Upper lobe of left lung (tissue), 4 donors: ENCODE data around the gene HIVEP2.

ENCODE experiments used
- CTCF ChIP-seq, 6 experiments: fragments of 450-650 bp in 4 of 6; fragments of 200-600 bp in 2 of 6; sonication (generic) in 2 of 6; IDR thresholded peaks; one replicate each; pipeline ENCODE4 v1.5.1; 2016 to 2019; ENCODE audit warnings: antibody characterized with exemption in 6 of 6
- POLR2A ChIP-seq, 4 donors: fragments of 450-650 bp; IDR thresholded peaks; one replicate each; pipeline ENCODE4 v1.5.1; 2016 to 2017; ENCODE audit warnings: antibody characterized with exemption in 4 of 4, mild to moderate bottlenecking in 2 of 4
- POLR2AphosphoS5 ChIP-seq, 2 donors: sonication (generic); formaldehyde crosslinking; IDR thresholded peaks; one replicate each; pipeline ENCODE4 v1.5.1; 2017; ENCODE audit warnings: antibody characterized with exemption in 2 of 2

DNA sequence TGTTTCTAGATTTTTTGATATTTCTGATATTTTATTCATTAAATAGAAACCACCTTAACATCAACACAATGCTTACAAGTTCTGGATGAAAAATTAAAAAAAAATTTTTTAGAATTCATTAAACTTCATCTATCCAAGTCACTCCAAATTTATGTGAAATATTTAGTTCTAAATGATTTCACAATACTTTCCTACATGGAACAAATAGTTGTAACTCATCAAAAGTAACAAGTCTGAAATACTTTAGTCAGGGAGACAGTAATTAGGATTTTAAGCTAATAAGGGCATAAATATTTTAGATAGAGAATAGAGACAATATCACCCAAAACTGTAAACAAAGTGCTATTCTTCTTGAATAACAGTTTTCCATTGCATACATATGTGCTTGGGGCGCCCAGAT lies 147.8 kb downstream of the HIVEP2 start:
- TF ChIP-seq CTCF (IDR thresholded peaks at IDR 0.05), result no peak
- no peak for TF ChIP-seq POLR2A (IDR thresholded peaks at IDR 0.05)
- TF ChIP-seq POLR2AphosphoS5 (IDR thresholded peaks at IDR 0.05), result no peak
